Measurements from ENCODE around the gene SVOP. TPM values are rescaled to one million over a fixed set of nuclear protein-coding genes. Genes with fewer than 3 reads are reported as not detected.

The SVOP gene
- total RNA-seq, 2 donors from 2014 or later = not detected

- Mint-ChIP-seq H3K9me3 (no peaks in the 10 kb centered on the region), H3K27ac (no peak overlapping the region), H3K27me3 (peaks cover 0 to 13% of the 10 kb centered on the region in 2 donors), H3K4me3 (no peak overlapping the region), H3K36me3 (no peaks in the 10 kb centered on the region), H3K4me1 (ENCODE audit: low read depth in 2 of 2) (no peaks in the 10 kb centered on the region)
- ATAC-seq (no peak), DNase-seq (ENCODE audit: low spot score) (no peak)
Measured at GRCh38 chr12:108955225-108955835, 65.5 kb downstream of the SVOP start.

DNA sequence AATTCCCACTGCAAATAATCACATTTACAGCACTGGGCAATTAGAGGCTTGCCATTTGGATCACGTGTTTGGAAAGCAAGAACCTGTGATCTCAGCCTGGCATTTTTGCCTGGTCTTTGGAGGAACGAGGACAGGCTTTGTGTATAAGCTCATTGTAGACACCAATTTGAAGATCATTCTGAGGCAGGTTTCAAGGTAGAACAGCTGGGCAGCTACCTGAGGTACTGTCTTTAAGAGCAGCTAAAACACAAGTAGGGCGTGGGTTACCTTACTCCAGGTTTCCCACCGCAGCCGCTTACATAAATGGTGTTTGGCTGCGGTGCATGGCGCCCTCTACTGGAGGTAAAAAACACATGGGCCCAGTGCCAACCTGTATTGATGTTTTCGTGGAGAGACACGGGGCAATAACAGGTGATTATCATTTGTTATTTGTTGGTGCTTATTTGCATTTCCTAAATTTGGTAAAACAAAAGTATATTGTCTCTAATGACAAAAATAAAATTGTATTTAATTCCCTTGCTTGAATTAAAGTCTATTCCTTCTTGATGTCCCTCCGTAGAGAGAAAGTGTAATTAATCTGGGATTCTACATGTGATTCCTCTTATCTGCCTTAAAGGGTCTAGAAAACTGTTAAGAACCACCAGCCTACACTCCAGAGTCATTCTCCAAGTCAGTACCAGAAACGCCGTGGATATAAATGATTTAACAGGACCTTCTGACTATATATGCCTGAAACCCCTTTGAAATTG is 69.7 kb downstream of the SVOP start:
- no peaks in the 10 kb centered on the region for H3K4me1 Mint-ChIP-seq (ENCODE audit: low read depth in 2 of 2)
- H3K27ac Mint-ChIP-seq = no peak overlapping the region
- peaks cover 6 to 19% of the 10 kb centered on the region in 2 donors for H3K27me3 Mint-ChIP-seq
- no peaks in the 10 kb centered on the region for H3K36me3 Mint-ChIP-seq
- ATAC-seq (peak; percentile 76 to 80), DNase-seq (ENCODE audit: low spot score) (peak; percentile 67)
- H3K9me3 Mint-ChIP-seq = no peaks in the 10 kb centered on the region
- H3K4me3 Mint-ChIP-seq = no peak overlapping the region

GRCh38 chr12:108949976-108950375 is 70.9 kb downstream of the SVOP start:
- no peaks in the 10 kb centered on the region for H3K36me3 Mint-ChIP-seq
- H3K27me3 Mint-ChIP-seq = peaks cover 12 to 16% of the 10 kb centered on the region in 2 donors
- no peak for ATAC-seq
- no peaks in the 10 kb centered on the region for H3K9me3 Mint-ChIP-seq
- H3K27ac Mint-ChIP-seq = no peak overlapping the region
- no peak for DNase-seq (ENCODE audit: low spot score)
- no peaks in the 10 kb centered on the region for H3K4me1 Mint-ChIP-seq (ENCODE audit: low read depth in 2 of 2)
- H3K4me3 Mint-ChIP-seq = no peak overlapping the region

GRCh38 chr12:108948367-108948766 is 72.5 kb downstream of the SVOP start:
- no peaks in the 10 kb centered on the region for H3K36me3 Mint-ChIP-seq
- no peak for DNase-seq (ENCODE audit: low spot score)
- no peaks in the 10 kb centered on the region for H3K4me1 Mint-ChIP-seq (ENCODE audit: low read depth in 2 of 2)

GRCh38 chr12:108947097-108947496 is 73.8 kb downstream of the SVOP start:
- H3K9me3 Mint-ChIP-seq = no peaks in the 10 kb centered on the region
- no peak overlapping the region for H3K4me3 Mint-ChIP-seq
- H3K27ac Mint-ChIP-seq = no peak overlapping the region
- H3K27me3 Mint-ChIP-seq = peaks cover 12 to 16% of the 10 kb centered on the region in 2 donors
- H3K4me1 Mint-ChIP-seq (ENCODE audit: low read depth in 2 of 2) = no peaks in the 10 kb centered on the region
- H3K36me3 Mint-ChIP-seq = no peaks in the 10 kb centered on the region
- no peak for DNase-seq (ENCODE audit: low spot score)
- no peak for ATAC-seq

More at GRCh38 chr12:108948367-108948766, 72.5 kb downstream of the SVOP start:
- no peak for ATAC-seq
- peaks cover 12 to 16% of the 10 kb centered on the region in 2 donors for H3K27me3 Mint-ChIP-seq
- H3K4me3 Mint-ChIP-seq = no peak overlapping the region
- no peaks in the 10 kb centered on the region for H3K9me3 Mint-ChIP-seq
- H3K27ac Mint-ChIP-seq = no peak overlapping the region

- H3K27ac Mint-ChIP-seq = no peak overlapping the region
- H3K9me3 Mint-ChIP-seq = no peaks in the 10 kb centered on the region
- DNase-seq (ENCODE audit: low spot score) = no peak
- H3K27me3 Mint-ChIP-seq = peaks cover 0 to 7% of the 10 kb centered on the region in 2 donors
- ATAC-seq = no peak
- H3K4me1 Mint-ChIP-seq (ENCODE audit: low read depth in 2 of 2) = no peaks in the 10 kb centered on the region
- H3K4me3 Mint-ChIP-seq = no peak overlapping the region
- H3K36me3 Mint-ChIP-seq = no peaks in the 10 kb centered on the region
Measured at GRCh38 chr12:108940138-108940537, 80.7 kb downstream of the SVOP start.

GRCh38 chr12:108939594-108939993 is 81.3 kb downstream of the SVOP start:
- Mint-ChIP-seq H3K36me3 (no peaks in the 10 kb centered on the region), H3K9me3 (no peaks in the 10 kb centered on the region), H3K27ac (no peak overlapping the region), H3K4me1 (ENCODE audit: low read depth in 2 of 2) (peaks cover 0 to 4% of the 10 kb centered on the region in 2 donors), H3K4me3 (no peak overlapping the region), H3K27me3 (peaks cover 0 to 7% of the 10 kb centered on the region in 2 donors)
- ATAC-seq = peak in 1 of 2 donors; percentile 45
- DNase-seq (ENCODE audit: low spot score) = no peak

DNA sequence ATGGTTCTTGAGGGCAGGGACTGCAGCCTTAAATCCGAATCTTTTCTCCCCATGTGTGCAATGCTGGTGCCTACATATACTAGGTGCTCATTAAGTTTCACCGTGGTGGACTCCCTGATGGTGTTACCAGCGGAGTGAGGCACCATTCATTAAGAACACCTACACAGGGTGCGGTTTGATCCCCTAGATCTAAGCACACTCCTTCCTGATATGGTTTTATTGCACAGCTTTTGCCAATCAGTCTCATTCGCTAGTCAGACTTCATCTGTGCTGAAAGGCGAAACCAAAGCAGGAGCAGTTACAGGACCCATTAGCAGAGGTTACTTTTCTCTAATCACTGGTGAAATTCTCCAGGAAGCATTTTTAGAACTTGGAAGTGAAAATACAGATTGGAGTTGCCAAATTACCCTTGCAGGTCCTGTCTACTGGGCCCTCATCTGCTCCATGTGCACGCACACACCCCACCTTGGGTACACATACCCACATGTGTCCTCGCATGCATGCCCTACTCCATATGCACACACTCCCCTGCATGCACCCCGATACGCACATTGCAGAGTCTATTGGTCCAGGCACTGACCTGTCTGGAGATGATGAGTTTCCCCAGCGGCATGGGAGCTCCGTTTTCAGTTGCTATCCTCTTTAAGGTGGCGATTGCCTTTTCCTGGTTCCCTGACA is 82.5 kb downstream of the SVOP start:
- H3K4me3 Mint-ChIP-seq = no peak overlapping the region

GRCh38 chr12:108935159-108935763 is 85.6 kb downstream of the SVOP start:
- no peak for DNase-seq (ENCODE audit: low spot score)
- H3K27me3 Mint-ChIP-seq = peaks cover 7% of the 10 kb centered on the region in 2 donors
- no peak overlapping the region for H3K4me3 Mint-ChIP-seq
- peaks cover 0 to 4% of the 10 kb centered on the region in 2 donors for H3K4me1 Mint-ChIP-seq (ENCODE audit: low read depth in 2 of 2)
- H3K27ac Mint-ChIP-seq = no peak overlapping the region
- H3K9me3 Mint-ChIP-seq = no peaks in the 10 kb centered on the region
- peak in 1 of 2 donors; percentile 54 for ATAC-seq
- no peaks in the 10 kb centered on the region for H3K36me3 Mint-ChIP-seq

More for the DNA sequence above, 82.5 kb downstream of the SVOP start:
- H3K27me3 Mint-ChIP-seq = peaks cover 5 to 7% of the 10 kb centered on the region in 2 donors
- no peak overlapping the region for H3K27ac Mint-ChIP-seq
- DNase-seq (ENCODE audit: low spot score) (no peak), ATAC-seq (no peak)
- no peaks in the 10 kb centered on the region for H3K9me3 Mint-ChIP-seq
- H3K4me1 Mint-ChIP-seq (ENCODE audit: low read depth in 2 of 2) = peaks cover 0 to 4% of the 10 kb centered on the region in 2 donors
- no peaks in the 10 kb centered on the region for H3K36me3 Mint-ChIP-seq

GRCh38 chr12:108933949-108934348 is 86.9 kb downstream of the SVOP start:
- ATAC-seq (no peak), DNase-seq (ENCODE audit: low spot score) (no peak)
- H3K9me3 Mint-ChIP-seq = no peaks in the 10 kb centered on the region
- peaks cover 7 to 11% of the 10 kb centered on the region in 2 donors for H3K27me3 Mint-ChIP-seq
- peaks cover 0 to 4% of the 10 kb centered on the region in 2 donors for H3K4me1 Mint-ChIP-seq (ENCODE audit: low read depth in 2 of 2)
- no peaks in the 10 kb centered on the region for H3K36me3 Mint-ChIP-seq
- H3K27ac Mint-ChIP-seq = no peak overlapping the region
- no peak overlapping the region for H3K4me3 Mint-ChIP-seq

DNA sequence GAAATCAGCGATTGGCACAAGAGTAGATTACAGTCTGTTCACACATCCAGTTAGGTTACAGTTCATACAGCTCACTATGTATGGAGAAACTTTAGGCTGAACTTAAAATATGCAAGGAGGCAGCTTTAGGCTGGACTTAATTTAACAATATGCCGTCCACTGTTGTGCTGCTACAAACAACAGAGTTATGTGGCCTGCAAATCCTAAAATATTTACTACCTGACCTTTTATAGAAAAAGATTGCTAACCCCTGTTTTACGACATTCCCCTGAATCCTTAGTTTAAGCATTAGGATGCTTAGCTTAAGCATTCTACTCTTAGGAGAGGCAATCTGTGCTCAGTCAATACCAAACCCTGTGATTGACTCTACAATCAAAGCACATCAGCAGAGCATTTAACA is 90.1 kb downstream of the SVOP start:
- DNase-seq (ENCODE audit: low spot score) (no peak), ATAC-seq (no peak)
- no peak overlapping the region for H3K27ac Mint-ChIP-seq
- H3K4me3 Mint-ChIP-seq = no peak overlapping the region
- H3K36me3 Mint-ChIP-seq = no peaks in the 10 kb centered on the region
- H3K27me3 Mint-ChIP-seq = peaks cover 0 to 11% of the 10 kb centered on the region in 2 donors
- H3K9me3 Mint-ChIP-seq = no peaks in the 10 kb centered on the region
- peaks cover 0 to 4% of the 10 kb centered on the region in 2 donors for H3K4me1 Mint-ChIP-seq (ENCODE audit: low read depth in 2 of 2)

GRCh38 chr12:108930155-108930554 is 90.7 kb downstream of the SVOP start:
- Mint-ChIP-seq H3K4me3 (no peak overlapping the region), H3K27me3 (peaks cover 0 to 11% of the 10 kb centered on the region in 2 donors), H3K36me3 (no peaks in the 10 kb centered on the region), H3K4me1 (ENCODE audit: low read depth in 2 of 2) (peaks cover 0 to 4% of the 10 kb centered on the region in 2 donors), H3K27ac (no peak overlapping the region), H3K9me3 (no peaks in the 10 kb centered on the region)
- no peak for ATAC-seq
- DNase-seq (ENCODE audit: low spot score) = no peak

GRCh38 chr12:108928695-108929094 is 92.2 kb downstream of the SVOP start:
- Mint-ChIP-seq H3K36me3 (no peaks in the 10 kb centered on the region), H3K27me3 (peaks cover 0 to 7% of the 10 kb centered on the region in 2 donors), H3K9me3 (no peaks in the 10 kb centered on the region), H3K27ac (no peak overlapping the region), H3K4me1 (ENCODE audit: low read depth in 2 of 2) (no peaks in the 10 kb centered on the region), H3K4me3 (no peak overlapping the region)
- no peak for ATAC-seq
- no peak for DNase-seq (ENCODE audit: low spot score)
